ENCODE data around the gene TANC1. TPM values are rescaled to one million over a fixed set of nuclear protein-coding genes. Genes with fewer than 3 reads are reported as not detected.

Gene TANC1
- total and polyA plus RNA-seq, 11 donors, result 26.6 to 91.1 (median 68.8) TPM

GRCh38 chr2:159029936-159030335 lies 61.5 kb downstream of the TANC1 start:
- ATAC-seq (no peak), DNase-seq (no peak)
- WGBS, 4 donors, result 34 to 45% (median 43%) methylated on average over 2 of the region's 2 CpGs
- Histone ChIP-seq H3K36me3 (no peaks in the 10 kb centered on the region), H3K4me1 (peaks cover 9 to 77% (median 57%) of the 10 kb centered on the region in 12 donors), H3K27me3 (no peaks in the 10 kb centered on the region), H3K27ac (peak overlapping the region in 11 of 12 donors; percentile 67 to 92 (median 81)), H3K4me3 (no peak overlapping the region), H3K9me3 (no peaks in the 10 kb centered on the region)
- intact Hi-C loops (cut with DNase I), result loop anchor here in 5 of 10 donors (2.0 to 10.0 kb wide), 7 partner anchors 58 to 128 kb away; partner anchors contain the start of gene TANC1 (in 2 of the 5)
- TF ChIP-seq POLR2A (IDR thresholded peaks at IDR 0.05) (no peak), CTCF (IDR thresholded peaks at IDR 0.05) (no peak)

GRCh38 chr2:159030674-159031380 lies 62.4 kb downstream of the TANC1 start:
- peak; percentile 59 to 89 (median 85) for ATAC-seq
- Histone ChIP-seq H3K4me3 (no peak overlapping the region), H3K27ac (peak overlapping the region; percentile 67 to 92 (median 82)), H3K9me3 (no peaks in the 10 kb centered on the region), H3K27me3 (no peaks in the 10 kb centered on the region), H3K4me1 (peaks cover 9 to 78% (median 54%) of the 10 kb centered on the region in 12 donors), H3K36me3 (no peaks in the 10 kb centered on the region)
- peak; percentile 63 to 80 (median 71) for DNase-seq
- TF ChIP-seq POLR2A (IDR thresholded peaks at IDR 0.05), result no peak
- no peak for TF ChIP-seq CTCF (IDR thresholded peaks at IDR 0.05)
- intact Hi-C loops (cut with DNase I), result loop anchor here in 5 of 10 donors (2.0 to 10.0 kb wide), 7 partner anchors 59 to 129 kb away; partner anchors contain the start of gene TANC1 (in 2 of the 5)
- 0 to 17% (median 7%) methylated on average over 2 of the region's 2 CpGs for WGBS, 4 donors

GRCh38 chr2:159032146-159032545 lies 63.7 kb downstream of the TANC1 start:
- ATAC-seq (peak in 3 of 4 donors; percentile 17 to 23 (median 20)), DNase-seq (no peak)
- TF ChIP-seq CTCF (IDR thresholded peaks at IDR 0.05), result no peak
- no peak for TF ChIP-seq POLR2A (IDR thresholded peaks at IDR 0.05)
- Histone ChIP-seq H3K36me3 (no peaks in the 10 kb centered on the region), H3K4me3 (no peak overlapping the region), H3K27ac (peak overlapping the region; percentile 67 to 92 (median 82)), H3K27me3 (no peaks in the 10 kb centered on the region), H3K4me1 (peaks cover 9 to 70% (median 53%) of the 10 kb centered on the region in 12 donors), H3K9me3 (peaks cover 0 to under 1% (median 0%) of the 10 kb centered on the region in 12 donors)
- intact Hi-C loops (cut with DNase I), result loop anchor here in 5 of 10 donors (5.0 to 10.0 kb wide), 6 partner anchors 60 to 130 kb away; partner anchors contain the start of gene TANC1 (in 1 of the 5)
- 29 to 57% (median 40%) methylated on average over 3 of the region's 3 CpGs for WGBS, 4 donors

GRCh38 chr2:159032580-159032979 lies 64.1 kb downstream of the TANC1 start:
- H3K27me3 ChIP-seq, result no peaks in the 10 kb centered on the region
- no peaks in the 10 kb centered on the region for H3K36me3 ChIP-seq
- TF ChIP-seq POLR2A (IDR thresholded peaks at IDR 0.05) (no peak), CTCF (IDR thresholded peaks at IDR 0.05) (no peak)
- H3K4me1 ChIP-seq, result peaks cover 9 to 70% (median 53%) of the 10 kb centered on the region in 12 donors
- peaks cover 0 to 5% (median 0%) of the 10 kb centered on the region in 12 donors for H3K9me3 ChIP-seq
- WGBS, 4 donors, result 35 to 57% (median 51%) methylated on average over 2 of the region's 2 CpGs
- intact Hi-C loops (cut with DNase I), result loop anchor here in 5 of 10 donors (5.0 to 10.0 kb wide), 6 partner anchors 60 to 130 kb away; partner anchors contain the start of gene TANC1 (in 1 of the 5)
- DNase-seq, result no peak
- ATAC-seq, result no peak
- peak overlapping the region in 10 of 12 donors; percentile 18 to 92 (median 82) for H3K27ac ChIP-seq
- no peak overlapping the region for H3K4me3 ChIP-seq
